Right lobe of liver (tissue), 6 donors: ENCODE measurements around the gene KCNIP1. TPM values are rescaled to one million over a fixed set of nuclear protein-coding genes. Genes with fewer than 3 reads are reported as not detected.
A peak's percentile ranks its signal among the peaks of the same experiment; 100 is the strongest.

ENCODE experiments used
- ATAC-seq, 4 donors: fragments of 200-7000 bp; cut with Tn5 transposase; one replicate each; pipeline ENCODE4 v1.9.1; 2020; ENCODE audit warnings: mild to moderate bottlenecking in 4 of 4, moderate library complexity in 4 of 4
- DNase-seq, 3 donors: peaks; one replicate each; pipeline ENCODE4 v3.0.0-alpha.2; 2020
- H3K27ac ChIP-seq, 3 donors: fragments of 200-600 bp; one replicate each; pipeline ENCODE4 v1.8.0; 2022
- H3K27me3 ChIP-seq, 2 donors: fragments of 200-600 bp; one replicate each; pipeline ENCODE4 v1.8.0; 2022
- H3K36me3 ChIP-seq, 4 donors: fragments of 200-600 bp; sonication (generic) in 1 of 4; one replicate each; pipeline versions ENCODE4 v1.5.1 to v1.8.0; 2017 to 2022; ENCODE audit warnings: control low read depth in 1 of 4
- H3K4me1 ChIP-seq, 4 donors: fragments of 200-600 bp; sonication (generic) in 1 of 4; one replicate each; pipeline versions ENCODE4 v1.5.1 to v1.8.0; 2017 to 2022; ENCODE audit warnings: control low read depth in 1 of 4
- H3K4me3 ChIP-seq, 3 donors: fragments of 200-600 bp; one replicate each; pipeline ENCODE4 v1.8.0; 2022
- H3K9me3 ChIP-seq, 4 donors: fragments of 200-600 bp; sonication (generic) in 1 of 4; one replicate each; pipeline versions ENCODE4 v1.5.1 to v1.8.0; 2017 to 2022; ENCODE audit warnings: control low read depth in 1 of 4
- POLR2A ChIP-seq: fragments of 450-650 bp; IDR thresholded peaks from one replicate; pipeline ENCODE4 v1.6.1; 2017; ENCODE audit warnings: antibody characterized with exemption, mild to moderate bottlenecking
- WGBS: methylation state at CpG from one replicate; pipeline ENCODE4 v1.1.6; 2018; ENCODE audit warnings: low coverage, low lambda C conversion rate; ENCODE audit not compliant: insufficient coverage; ENCODE audit errors: missing lambda C conversion rate; 5-methylcytosine and 5-hydroxymethylcytosine counted together
- intact Hi-C, 2 donors: fragments of 100-400 bp; cut with DNase I; formaldehyde crosslinking; loops; one replicate each; pipeline versions ENCODE4 v1.11.2 to v1.14.1; 2022
- total RNA-seq, 6 experiments: library from RNA; depleted of rRNA in 2 of 6; stranded (reverse); fragments of >200 nt in 2 of 6; fragmentation: NEBNext Ultra II Directional in 3 of 6; extraction: Animal tissue kit (Norgen Biotek cat#: 25700) in 3 of 6; gene quantifications; one replicate each; pipeline versions ENCODE4 v1.1.0 to v1.2.4, GENCODE V29; 2016 to 2023
- TF ChIP-seq, protein P1 (sequence below), 4 donors: fragments of 200-600 bp in 3 of 4; fragments of 450-650 bp in 1 of 4; IDR thresholded peaks; one replicate each; pipeline versions ENCODE4 v1.5.1 to v1.8.0; 2016 to 2022; ENCODE audit warnings: antibody characterized with exemption in 4 of 4, mild to moderate bottlenecking in 2 of 4
- donor health status: DM: no; HTN: yes; CAD: no.
- donor health status: DM: no; HTN: no; CAD: no.
- donor health status: DM: no; HTN: no; CAD: no.
- donor health status: DM: no; HTN: yes; CAD: no.
- donor health status: DM: no; HTN: yes; CAD: no.

Gene KCNIP1
- total RNA-seq, 6 experiments from 2014 or later, result 0.56 TPM; not detected in 5

DNA sequence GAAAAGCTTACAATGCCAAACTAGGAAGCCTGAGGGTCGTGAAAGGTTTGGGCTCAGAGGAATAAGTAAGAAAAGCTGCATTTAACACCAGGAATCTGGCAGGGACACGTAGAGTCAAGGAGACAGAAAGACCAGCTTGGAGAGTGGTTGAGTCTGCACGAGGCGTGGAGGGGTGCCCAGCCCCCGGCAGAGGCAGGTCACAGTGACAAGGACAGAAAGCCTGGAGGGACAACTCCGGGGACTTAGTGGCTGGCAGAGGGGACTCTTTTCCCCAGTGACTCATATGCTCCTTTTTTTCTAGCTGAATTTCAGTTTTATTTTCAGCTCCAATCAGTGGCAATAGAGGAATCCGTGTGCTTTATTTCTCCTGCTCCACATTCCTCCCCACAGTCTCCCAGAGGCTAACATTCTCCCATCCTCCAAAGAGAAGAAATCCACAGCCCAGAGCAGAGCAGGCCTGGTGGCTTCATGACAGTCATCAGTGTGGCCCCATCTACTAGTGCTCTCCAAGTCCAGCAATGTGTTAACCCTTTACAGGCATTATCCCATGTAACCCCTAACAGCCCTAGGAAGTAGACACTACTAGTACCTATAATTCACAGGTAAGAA is 80.7 kb downstream of the KCNIP1 start:
- H3K4me1 ChIP-seq, result no peaks in the 10 kb centered on the region
- WGBS, result 16% methylated on average over 5 of the region's 7 CpGs
- no peak overlapping the region for H3K27ac ChIP-seq
- H3K4me3 ChIP-seq, result no peak overlapping the region
- no peaks in the 10 kb centered on the region for H3K36me3 ChIP-seq
- ATAC-seq (no peak), DNase-seq (no peak)
- no peaks in the 10 kb centered on the region for H3K9me3 ChIP-seq
- intact Hi-C loops, result no loop called here
- no peak for TF ChIP-seq POLR2A
- TF ChIP-seq, protein P1, sequence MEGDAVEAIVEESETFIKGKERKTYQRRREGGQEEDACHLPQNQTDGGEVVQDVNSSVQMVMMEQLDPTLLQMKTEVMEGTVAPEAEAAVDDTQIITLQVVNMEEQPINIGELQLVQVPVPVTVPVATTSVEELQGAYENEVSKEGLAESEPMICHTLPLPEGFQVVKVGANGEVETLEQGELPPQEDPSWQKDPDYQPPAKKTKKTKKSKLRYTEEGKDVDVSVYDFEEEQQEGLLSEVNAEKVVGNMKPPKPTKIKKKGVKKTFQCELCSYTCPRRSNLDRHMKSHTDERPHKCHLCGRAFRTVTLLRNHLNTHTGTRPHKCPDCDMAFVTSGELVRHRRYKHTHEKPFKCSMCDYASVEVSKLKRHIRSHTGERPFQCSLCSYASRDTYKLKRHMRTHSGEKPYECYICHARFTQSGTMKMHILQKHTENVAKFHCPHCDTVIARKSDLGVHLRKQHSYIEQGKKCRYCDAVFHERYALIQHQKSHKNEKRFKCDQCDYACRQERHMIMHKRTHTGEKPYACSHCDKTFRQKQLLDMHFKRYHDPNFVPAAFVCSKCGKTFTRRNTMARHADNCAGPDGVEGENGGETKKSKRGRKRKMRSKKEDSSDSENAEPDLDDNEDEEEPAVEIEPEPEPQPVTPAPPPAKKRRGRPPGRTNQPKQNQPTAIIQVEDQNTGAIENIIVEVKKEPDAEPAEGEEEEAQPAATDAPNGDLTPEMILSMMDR (IDR thresholded peaks at IDR 0.05), result no peak
- no peaks in the 10 kb centered on the region for H3K27me3 ChIP-seq

DNA sequence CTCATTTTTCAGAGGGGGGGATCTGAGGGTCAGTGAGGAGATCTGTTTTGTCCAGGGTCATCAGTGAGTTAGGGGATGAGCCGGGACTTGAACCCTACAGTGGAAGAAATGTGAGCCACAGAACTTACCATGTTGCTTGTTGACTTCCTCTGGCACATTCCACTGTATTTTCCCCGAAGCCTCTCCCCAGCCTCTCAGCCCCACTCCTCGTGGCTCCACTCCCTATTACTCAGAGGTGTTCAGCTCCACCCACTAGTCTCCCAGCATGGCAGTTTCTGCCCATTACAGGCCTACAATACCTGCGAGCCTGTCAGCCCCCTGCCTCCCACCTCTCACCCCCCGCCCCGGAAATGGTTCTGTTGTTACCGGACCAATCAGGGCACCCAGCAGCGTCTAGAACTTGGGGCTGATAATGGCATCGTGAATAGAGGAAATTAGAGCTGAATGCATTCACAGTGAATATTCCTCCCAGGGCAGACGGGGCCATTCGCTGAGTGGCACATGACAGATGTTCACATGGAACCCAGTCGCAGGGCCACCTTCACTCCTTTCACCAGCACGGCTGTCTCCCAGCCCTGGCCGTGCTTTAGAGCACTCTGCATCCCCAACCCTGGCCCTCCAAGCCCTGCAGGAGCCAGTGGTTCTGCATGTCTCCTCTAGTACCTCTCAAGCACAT is 81.6 kb downstream of the KCNIP1 start:
- no peaks in the 10 kb centered on the region for H3K9me3 ChIP-seq
- H3K27me3 ChIP-seq, result no peaks in the 10 kb centered on the region
- DNase-seq (no peak), ATAC-seq (no peak)
- intact Hi-C loops, result no loop called here
- WGBS, result 49% methylated on average over 5 of the region's 14 CpGs
- no peaks in the 10 kb centered on the region for H3K36me3 ChIP-seq
- H3K4me1 ChIP-seq, result no peaks in the 10 kb centered on the region
- no peak overlapping the region for H3K27ac ChIP-seq
- no peak for TF ChIP-seq POLR2A
- TF ChIP-seq, protein P1 (IDR thresholded peaks at IDR 0.05), result no peak
- no peak overlapping the region for H3K4me3 ChIP-seq

DNA sequence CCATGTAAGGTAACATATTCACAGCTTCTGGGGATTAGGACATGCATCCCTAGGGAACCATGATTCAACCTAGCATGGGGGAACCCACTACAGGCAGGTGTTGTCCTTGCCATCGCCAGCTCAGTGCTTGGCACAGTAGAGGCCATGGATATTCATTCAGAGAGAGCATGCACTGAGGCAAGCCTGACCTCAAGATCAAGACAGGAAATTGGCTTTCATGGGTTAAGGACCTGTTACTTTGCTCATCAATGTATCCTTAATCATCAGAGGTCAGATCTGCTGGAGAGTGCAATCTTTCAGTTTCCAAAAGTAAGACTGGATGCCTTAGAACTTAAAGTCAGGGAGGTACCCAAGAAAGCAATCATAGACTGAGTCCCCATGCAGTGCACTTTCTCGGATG is 84.0 kb downstream of the KCNIP1 start:
- no peak for ATAC-seq
- intact Hi-C loops, result no loop called here
- WGBS, result 0% methylated on average over 1 of the region's 2 CpGs
- H3K36me3 ChIP-seq, result no peaks in the 10 kb centered on the region
- H3K4me1 ChIP-seq, result no peaks in the 10 kb centered on the region
- H3K27me3 ChIP-seq, result no peaks in the 10 kb centered on the region
- no peak overlapping the region for H3K27ac ChIP-seq
- H3K9me3 ChIP-seq, result no peaks in the 10 kb centered on the region
- DNase-seq, result no peak
- TF ChIP-seq, protein P1 (IDR thresholded peaks at IDR 0.05), result no peak
- TF ChIP-seq POLR2A, result no peak
- no peak overlapping the region for H3K4me3 ChIP-seq

DNA sequence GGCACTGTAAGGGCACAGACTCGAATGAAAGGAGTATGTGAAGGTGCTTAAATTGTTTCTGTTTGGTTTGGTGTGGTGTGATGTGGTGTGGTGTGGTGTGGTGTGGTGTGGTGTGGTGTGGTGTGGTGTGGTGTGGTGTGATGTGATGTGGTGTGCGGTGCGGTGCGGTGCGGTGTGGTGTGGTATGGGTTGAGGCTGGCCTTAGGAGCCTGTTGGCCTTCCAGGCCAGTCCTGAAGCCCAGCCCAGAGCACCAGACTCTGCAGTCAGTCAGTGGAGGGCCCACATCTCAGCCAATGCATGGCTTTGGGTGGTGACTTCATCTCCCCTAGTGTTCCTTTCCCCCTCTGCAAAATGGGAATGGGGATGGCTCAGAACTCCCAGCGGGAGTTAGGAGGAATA is 85.8 kb downstream of the KCNIP1 start:
- WGBS, result 47% methylated on average over 2 of the region's 6 CpGs
- no peaks in the 10 kb centered on the region for H3K27me3 ChIP-seq
- intact Hi-C loops, result no loop called here

More for the DNA sequence above, 85.8 kb downstream of the KCNIP1 start:
- no peaks in the 10 kb centered on the region for H3K4me1 ChIP-seq
- TF ChIP-seq, protein P1 (IDR thresholded peaks at IDR 0.05), result no peak
- no peak for TF ChIP-seq POLR2A
- no peaks in the 10 kb centered on the region for H3K36me3 ChIP-seq
- DNase-seq (no peak), ATAC-seq (peak in 1 of 4 donors; percentile 15)
- H3K27ac ChIP-seq, result no peak overlapping the region
- H3K9me3 ChIP-seq, result no peaks in the 10 kb centered on the region
- H3K4me3 ChIP-seq, result no peak overlapping the region
